Hepatic stellate cell (primary cell): ENCODE measurements around the gene GTF2H3.
A peak's percentile ranks its signal among the peaks of the same experiment; 100 is the strongest.

Experiments
- DNase-seq: peaks from one replicate; pipeline ENCODE4 v3.0.0; 2011; ENCODE audit warnings: low spot score

The GTF2H3 gene

DNA sequence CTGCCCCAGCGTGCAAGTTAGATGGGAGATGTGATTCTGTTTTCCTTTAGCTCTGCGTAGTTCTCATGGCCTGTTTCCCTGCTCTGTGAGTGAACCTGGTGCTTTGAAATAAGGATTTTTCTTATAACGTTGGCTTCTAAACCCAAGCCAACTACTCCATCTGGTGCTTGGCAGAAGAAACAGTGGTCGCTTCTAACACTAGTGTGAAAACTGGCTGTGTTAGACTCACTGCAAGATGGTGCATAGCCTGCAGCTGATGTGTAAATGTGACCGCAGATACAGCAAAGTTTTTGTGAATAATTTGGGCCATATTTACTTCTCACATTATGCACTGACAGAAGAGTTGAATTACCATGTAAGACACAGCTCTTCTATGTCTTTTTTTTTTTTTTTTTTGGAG lies 12.2 kb downstream of the GTF2H3 start:
- DNase-seq = no peak

DNA sequence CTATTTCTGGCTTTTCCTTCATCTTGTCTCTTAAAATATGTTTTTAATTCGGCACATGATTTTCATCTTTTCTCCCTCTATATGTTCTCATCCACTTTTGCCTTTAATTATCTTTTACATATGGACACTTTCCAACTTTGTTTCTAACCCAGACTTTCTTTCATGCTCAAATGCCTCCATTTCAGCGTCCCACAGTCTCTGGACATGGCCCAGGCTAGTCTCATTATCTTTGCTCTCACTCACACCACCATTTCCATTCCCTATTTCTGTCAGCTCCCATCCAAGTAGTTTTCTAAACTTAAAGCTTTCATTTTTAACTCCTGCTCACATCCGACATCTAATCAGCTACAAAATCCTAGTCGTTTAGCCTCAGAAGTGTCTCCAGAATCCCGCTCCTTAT lies 14.8 kb downstream of the GTF2H3 start:
- DNase-seq = no peak

DNA sequence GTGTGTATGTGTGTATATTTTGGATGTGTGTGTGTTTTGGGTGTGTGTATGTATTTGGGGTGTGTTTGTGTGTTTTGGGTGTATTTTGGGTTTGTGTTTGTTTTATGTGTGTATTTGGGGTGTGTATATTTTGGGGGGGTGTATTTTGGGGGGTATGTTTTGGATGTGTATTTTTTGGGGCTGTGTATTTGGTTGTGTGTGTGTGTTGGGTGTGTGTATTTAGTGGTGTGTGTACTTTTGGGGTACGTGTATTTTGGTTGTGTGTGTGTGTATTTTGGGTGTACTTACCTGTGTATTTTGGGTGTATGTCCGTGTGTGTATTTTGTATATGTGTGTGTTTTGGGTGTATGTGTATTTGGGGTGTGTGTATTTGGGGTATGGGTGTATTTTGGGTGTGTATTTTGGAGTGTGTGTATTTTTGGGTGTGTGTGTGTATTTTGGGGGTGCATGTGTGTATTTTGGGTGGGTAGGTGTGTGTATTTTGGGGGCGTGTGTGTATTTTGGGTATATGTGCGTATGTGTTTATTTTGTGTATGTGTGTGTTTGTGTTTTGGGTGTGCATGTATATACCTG lies 20.6 kb downstream of the GTF2H3 start:
- no peak for DNase-seq

DNA sequence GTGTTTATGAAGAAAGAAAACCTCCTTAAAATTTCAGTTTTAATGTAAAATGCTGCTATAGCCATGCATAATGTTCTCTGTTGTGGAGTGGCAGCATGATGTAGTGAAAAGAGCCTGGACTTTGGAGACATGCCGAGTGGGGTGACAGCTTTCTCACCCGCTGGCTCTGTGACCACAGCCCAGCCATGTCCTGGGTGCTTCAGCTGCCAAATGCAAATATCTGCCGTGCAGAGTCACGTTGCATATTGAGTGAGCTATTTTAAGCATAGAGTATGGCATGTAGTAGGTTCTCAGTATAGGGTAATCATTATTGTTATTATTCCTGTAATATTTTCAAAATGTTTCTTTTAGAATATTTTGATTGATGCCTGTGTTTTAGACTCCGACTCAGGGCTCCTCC lies 21.8 kb downstream of the GTF2H3 start:
- no peak for DNase-seq

- no peak for DNase-seq
Measured at GRCh38 chr12:123656392-123656791, 22.8 kb downstream of the GTF2H3 start.

DNA sequence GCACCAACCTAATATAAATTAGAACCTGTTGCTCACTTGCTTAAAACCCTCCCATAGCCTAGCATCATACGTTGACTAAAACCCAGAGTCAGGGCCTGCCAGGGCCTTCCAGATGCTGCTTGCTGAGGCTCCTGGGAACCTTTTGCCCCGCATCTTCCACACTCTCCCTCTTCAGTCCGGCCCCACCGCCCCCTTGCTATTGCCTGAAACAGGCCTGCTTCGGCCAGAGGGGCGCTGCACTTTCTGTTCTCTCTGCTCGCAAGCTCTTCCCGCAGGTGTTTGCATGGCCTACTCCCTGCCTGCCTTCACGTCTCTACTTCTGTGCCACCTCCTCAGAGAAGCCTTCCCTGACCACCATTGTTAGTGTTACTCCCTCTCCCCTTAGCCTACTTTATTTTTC lies 23.6 kb downstream of the GTF2H3 start:
- no peak for DNase-seq

DNA sequence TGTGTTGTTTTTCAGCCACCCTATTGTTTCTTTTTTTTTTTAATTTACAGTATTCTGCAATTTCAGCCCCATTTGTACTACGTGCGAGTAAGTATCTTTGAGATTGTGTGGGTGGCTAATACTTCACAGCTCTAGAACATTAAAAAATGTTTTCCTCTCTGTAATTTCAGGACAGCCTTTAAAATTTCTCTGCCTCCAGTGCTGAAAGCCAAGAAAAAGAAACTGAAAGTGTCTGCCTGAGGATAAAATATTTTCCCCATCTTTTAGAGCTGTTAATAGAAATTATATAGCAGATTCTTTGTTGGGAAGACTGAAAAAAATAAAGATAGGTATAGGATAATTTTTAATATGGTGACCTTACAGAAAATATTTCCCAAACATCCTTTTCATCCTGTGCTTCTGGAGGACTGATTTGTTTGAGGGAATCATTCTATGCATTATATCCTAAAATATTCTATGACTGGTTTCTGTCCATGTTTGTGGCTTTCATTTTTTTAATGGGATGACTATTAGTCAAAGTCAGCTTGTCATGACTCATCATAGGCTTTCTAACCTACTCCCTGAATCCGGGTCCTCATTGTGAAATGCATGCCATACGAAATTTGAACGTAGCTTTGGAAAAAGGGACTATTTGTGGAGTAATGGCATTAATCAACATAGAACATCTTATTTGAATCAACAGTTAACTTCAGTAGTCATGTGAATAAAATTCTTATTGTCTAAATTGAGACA lies 26.5 kb downstream of the GTF2H3 start:
- DNase-seq = peak; percentile 85

GRCh38 chr12:123667771-123668170 lies 34.1 kb downstream of the GTF2H3 start:
- no peak for DNase-seq

DNA sequence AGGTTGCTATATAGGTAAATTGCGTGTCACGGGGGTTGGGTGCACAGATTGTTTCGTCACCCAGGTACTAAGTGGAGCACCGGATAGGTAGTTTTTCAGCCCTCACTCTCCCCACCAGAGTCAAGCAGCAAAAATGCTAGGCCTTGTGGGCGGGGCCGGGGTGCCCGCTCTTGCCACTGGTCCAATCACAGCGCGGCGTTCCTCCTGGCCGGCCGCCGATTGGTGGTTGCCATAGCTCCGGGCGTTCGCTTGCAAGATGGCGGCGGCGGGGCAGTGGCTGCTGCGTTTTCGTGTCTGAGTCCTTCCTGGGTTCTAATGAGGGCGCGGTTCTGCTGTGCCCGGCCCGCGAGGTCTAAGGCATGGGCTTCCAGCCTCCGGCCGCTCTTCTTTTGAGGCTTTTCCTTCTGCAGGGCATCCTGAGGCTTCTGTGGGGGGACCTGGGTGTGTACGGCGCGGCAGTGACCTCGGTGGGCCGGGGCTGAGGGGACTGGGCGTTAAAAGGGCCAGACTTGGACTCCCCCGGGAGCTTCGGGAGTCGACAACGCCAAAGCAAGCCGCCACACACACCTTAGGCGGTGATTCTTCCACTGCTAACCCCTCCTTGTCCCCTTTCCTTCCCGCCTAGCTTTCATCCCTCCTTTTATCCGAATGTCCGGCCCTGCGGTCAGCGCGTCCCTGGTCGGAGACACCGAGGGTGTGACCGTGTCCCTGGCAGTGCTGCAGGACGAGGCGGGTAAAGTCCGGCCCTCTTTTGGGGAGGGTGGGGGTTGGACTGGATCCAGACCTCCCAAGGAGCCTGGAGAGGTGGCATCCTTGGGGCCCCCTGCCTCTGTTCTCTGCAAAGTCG lies 37.5 kb downstream of the GTF2H3 start, which contains the start of gene TCTN2:
TSS of gene TCTN2 (plus strand) at position 232 of the 847 bp plus-strand sequence. CDS start at position 360, 128 bp downstream.
- peak; percentile 99 for DNase-seq

- no peak for DNase-seq
Measured at GRCh38 chr12:123671876-123672275, 38.2 kb downstream of the GTF2H3 start.

DNA sequence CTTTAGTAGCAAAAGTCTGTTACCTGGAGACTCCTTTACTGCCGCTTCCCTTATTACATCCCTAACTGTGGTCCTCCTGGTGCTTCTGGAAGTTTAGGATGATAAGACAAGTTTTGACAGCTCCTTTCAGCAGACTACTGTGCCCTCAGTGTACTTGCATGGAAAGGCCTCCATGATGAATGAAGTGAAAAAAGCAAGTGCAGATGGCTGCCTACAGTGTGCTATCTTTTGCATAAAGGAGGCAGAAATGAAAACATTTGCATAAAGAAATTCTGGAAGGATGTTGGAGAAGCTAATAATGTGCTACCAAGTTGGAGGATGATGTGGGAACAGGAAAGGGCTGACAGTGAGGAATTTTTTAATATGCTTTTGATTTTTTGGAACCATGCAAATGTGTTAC lies 41.8 kb downstream of the GTF2H3 start:
- DNase-seq = no peak

- no peak for DNase-seq
Measured at GRCh38 chr12:123676616-123677320, 43.1 kb downstream of the GTF2H3 start.

- DNase-seq = no peak
Measured at GRCh38 chr12:123678981-123679380, 45.4 kb downstream of the GTF2H3 start.

GRCh38 chr12:123681605-123682004 lies 48.0 kb downstream of the GTF2H3 start:
- DNase-seq = no peak

- no peak for DNase-seq
Measured at GRCh38 chr12:123683964-123684363, 50.3 kb downstream of the GTF2H3 start.

DNA sequence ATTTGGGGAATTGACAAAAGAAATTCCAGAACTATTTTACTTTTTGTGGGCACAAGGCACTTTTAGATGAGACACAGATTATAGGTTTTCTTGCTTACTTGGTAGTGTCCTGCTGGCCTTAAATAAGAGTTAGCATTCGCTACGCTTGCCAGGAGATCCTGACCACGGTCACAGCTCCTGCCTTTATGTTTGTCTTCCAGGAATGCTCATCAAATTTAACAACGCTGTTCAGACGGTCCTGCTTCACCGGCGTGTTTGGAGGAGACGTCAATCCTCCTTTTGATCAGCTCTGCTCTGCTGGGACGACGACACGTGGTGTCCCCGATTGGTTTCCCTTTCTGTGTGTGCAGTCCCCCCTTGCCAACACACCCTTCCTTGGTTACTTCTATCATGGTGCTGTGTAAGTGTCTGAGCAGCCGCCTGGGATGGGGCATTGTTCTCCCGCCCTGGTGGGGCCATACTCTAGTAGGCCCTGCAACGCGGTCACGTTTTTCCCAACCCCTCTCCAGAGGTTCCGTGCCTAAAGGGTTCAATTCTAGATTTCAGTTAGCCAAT lies 53.1 kb downstream of the GTF2H3 start:
- no peak for DNase-seq

DNA sequence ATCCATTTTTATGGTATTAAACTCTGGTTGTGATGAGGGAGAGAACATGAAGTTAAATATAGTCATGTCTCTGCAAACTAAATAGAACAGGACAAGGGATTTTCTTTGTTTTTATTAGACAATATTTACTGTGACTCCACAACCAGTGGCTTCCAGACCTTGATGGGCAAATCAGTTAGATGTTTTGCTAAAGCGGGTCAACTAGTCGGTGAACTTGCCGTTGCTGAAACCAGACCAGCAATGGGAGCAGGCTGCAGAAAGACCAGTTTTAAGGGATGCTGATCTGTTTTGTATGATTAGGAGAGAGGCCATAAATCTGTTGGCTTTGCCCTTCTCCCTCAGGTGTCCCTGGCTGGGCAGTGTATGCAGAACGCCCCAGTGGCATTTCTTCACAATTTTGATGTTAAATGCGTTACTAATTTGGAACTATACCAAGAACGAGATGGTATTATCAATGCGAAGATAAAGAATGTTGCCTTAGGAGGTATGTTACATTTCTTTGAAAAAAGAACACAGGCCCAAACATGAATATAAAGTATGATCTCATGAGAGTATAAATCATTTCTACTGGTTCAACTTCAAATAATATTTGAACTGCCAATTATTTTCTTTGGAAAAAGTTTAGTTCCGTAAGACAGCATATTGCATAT lies 56.7 kb downstream of the GTF2H3 start:
- no peak for DNase-seq

DNA sequence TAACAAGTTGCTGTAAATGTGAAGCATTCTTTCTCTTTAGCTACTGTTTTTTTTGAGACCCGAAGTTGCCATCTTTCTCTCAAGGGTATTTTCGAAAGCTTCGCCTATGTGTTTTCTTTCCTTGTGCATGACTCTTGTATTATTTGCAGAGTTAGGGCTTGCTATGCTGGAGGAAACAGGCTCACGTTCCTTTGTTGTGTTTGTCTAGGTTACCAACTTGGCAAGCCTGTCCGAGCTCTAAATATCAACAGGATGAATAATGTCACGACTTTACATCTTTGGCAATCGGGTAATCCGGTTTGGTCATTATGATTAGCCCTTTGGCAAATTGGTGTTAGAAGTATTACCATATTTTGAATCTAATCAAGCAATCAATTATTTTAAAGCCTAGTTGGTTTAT lies 62.6 kb downstream of the GTF2H3 start:
- no peak for DNase-seq

GRCh38 chr12:123696646-123697045 lies 63.0 kb downstream of the GTF2H3 start:
- DNase-seq = no peak

DNA sequence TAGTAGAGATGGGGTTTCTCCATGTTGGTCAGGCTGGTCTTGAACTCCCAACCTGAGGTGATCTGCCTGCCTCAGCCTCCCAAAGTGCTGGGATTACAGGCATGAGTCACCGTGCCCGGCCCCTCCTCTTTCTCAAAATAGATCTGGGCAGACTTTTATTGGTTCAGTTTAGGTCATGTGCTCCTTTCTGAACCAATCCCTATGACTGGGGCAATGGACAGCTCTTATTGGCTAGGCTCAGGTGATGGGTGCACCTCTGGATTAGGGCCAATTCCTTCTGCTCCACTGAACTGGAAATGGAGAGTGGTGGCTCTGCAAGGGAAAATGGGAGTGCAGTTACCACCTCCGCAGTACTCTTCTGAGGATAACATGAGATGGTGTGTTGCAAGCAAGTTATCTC lies 72.3 kb downstream of the GTF2H3 start:
- DNase-seq = no peak

DNA sequence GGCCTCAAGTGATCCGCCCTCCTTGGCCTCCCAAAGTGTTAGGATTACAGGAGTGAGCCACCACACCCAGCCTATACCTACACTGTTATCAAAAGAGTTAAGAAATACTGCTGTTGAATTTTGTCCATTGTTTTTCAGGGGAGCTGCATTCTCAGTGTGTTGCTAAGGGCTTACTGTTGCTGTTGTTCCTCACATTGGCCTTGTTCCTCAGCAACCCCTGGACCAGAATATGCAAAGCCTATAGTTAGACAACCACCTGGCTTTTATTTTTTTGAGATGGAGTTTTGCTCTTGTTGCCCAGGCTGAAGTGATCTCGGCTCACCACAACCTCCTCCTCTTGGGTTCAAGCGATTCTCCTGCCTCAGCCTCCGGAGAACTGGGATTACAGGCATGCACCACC lies 73.8 kb downstream of the GTF2H3 start:
- no peak for DNase-seq
